Brain pericyte (primary cell): Measurements from ENCODE around the gene SUMO3.

Experiments used
- DNase-seq: peaks from one replicate; pipeline ENCODE4 v3.0.0-alpha.2; 2012; ENCODE audit warnings: low read depth, low spot score

Gene SUMO3

GRCh38 chr21:44829507-44830092, 11.7 kb upstream of the SUMO3 start:
- DNase-seq = no peak

- DNase-seq = no peak
These were observed 10.6 kb upstream of the SUMO3 start for GRCh38 chr21:44828362-44829056.

GRCh38 chr21:44823179-44823660, 5.4 kb upstream of the SUMO3 start:
- no peak for DNase-seq

DNA sequence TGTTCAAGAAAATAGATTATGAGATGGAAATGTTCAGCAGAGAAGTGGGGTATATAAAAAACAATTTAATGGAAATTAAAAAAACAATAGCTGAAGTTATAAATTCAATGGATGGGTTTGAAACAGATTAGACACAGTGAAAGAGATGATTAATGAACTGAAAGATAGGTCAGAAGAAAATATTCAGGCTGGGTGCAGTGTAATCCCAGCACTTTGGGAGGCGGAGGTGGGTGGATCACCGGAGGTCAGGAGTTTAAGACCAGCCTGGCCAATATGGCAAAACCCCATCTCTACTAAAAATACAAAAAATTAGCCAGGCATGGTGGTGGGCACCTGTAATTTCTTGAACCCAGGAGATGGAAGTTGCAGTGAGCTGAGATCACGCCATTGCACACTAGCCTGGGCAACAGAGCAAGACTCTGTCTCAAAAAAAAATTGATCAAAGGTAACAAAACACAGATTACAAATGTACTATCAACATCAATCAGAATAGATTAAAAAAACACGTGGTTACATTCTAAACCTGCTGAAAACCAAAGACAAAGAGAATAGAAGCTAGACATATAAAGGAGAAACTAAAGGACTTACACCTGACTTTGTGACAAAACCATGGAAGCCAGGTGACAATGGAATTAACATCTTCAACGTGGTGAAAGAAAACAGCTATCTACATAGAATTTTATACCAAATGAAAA, 4.8 kb upstream of the SUMO3 start:
- DNase-seq = no peak

DNA sequence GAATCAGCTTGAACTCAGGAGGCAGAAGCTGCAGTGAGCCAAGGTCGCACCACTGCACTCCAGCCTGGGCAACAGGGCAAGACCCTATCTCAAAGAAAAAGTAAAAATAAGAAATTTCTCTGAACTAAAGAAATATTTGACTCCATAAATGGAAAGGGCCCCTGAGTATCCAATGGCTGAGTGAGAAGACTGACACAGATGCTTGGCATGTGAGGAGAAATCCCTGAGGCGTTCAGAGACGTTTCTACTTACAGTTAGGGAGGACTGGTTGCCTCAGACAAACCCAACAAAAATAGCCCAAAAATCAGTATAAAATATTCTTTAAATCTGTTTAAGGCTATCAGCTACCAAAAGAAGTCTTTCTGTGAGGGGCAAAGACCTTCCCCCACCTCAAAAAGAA, 3.0 kb upstream of the SUMO3 start:
- no peak for DNase-seq

DNA sequence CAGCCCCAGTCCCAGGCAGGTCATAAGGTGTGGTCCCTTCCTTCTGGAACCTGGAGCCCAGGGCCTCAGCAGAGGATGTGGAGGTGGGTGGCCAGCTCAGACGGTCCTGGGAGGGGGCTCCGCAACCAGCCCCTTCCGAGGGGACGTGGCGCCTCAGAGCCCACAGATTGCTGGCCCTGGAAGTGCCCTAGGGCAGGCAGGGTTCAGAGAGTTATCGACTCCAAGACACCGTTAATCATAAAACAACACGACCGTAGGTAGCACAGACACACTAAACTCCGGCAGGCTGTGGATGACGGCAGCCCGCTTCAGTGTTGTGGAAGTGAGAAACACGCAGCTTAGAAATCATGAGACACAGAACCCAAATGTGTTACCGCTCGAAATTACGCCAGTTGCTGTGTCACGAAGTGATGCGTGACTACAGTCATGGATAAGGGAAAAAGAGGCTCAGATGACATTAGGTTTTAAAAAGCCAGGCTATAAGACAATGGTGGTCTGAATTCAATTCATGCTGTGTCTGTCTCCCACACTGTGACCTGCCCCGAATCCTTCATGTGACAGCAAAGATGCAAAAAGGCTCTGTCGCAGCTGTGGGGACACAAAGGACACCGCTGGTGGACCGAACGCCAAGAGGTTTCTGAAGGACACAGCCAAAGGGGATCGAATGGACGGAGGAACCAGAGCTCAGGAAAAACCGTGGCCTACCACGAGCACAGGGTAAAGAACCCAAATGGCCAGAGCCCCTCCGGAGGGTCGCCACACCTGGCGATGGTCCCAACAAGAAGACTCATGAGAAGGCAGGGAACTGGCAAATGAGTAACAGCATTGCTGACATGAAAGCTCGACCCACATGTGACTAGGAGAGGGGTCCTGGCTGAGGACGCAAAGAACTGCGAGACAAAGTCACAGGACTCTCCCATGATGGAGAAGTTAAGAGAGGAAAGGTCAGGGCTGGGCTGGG, 1.7 kb upstream of the SUMO3 start:
- no peak for DNase-seq

DNA sequence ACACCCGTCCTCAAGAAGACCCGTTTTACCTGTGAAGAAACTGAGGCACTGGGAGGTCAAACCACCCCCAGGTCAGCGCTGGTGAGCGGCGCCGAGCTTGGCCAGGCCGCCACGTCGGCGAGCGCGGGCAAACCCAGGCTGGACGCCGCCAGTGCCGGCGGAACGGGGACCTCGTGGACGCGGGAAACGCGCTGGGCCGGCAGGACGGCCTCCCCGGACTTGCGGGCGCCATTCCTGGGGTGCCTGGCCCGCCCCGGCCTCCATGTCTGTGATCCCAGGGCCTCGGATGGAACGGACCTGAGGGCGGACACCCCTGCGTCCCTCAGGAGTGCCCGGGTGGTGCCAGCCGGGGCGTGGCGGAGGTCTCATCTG, 764 bp upstream of the SUMO3 start:
- DNase-seq = no peak

DNA sequence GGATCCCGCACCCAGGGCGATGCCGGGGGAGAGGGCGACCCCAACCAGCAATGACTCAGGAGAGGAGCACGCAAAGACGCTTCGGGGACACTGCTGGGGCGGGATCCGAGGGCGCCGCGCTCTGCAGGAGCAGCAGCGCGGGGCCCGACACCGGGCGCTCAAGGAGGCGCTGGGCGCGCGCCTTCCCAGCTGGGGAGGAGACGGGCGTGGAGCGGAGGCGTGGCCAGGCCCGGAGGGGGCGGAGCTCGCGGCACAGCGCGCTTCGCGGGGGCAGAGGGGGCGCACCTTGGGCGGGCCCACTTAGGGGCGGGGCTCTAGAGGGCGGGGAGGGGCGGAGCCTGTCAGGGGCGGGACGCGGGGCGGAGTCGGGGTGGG, 369 bp downstream of the SUMO3 start:
- peak; percentile 48 for DNase-seq

GRCh38 chr21:44816761-44817505, 929 bp downstream of the SUMO3 start:
- DNase-seq = no peak

- no peak for DNase-seq
These were observed 1.8 kb downstream of the SUMO3 start for GRCh38 chr21:44815852-44816628.

GRCh38 chr21:44815225-44815624, 2.6 kb downstream of the SUMO3 start:
- DNase-seq = no peak

DNA sequence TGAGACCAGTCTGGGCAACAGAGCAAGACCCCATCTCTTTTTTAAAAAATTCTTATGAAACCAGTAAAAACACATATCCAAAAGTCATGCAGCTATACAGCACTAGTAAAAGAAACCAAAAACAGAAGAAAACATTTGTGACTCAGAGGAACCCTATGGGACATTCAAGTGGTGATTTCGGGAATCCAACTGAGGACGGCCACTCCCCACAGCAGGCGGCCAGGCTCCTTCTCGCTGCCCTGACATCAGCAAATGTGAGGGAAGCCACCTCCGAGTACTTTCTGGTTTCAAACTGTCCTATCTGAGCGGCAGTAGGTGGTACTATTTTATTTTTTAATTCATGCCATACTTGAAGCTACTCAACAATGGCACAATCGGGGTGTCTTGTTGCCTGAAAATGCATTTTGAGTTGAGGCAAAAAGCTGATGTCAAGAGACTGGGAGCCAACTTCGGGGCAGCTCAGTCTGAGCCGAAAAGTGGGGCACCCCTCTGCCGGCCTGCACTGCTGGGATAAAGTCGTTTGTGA, 3.3 kb downstream of the SUMO3 start:
- no peak for DNase-seq

GRCh38 chr21:44813727-44814126, 4.1 kb downstream of the SUMO3 start:
- no peak for DNase-seq

DNA sequence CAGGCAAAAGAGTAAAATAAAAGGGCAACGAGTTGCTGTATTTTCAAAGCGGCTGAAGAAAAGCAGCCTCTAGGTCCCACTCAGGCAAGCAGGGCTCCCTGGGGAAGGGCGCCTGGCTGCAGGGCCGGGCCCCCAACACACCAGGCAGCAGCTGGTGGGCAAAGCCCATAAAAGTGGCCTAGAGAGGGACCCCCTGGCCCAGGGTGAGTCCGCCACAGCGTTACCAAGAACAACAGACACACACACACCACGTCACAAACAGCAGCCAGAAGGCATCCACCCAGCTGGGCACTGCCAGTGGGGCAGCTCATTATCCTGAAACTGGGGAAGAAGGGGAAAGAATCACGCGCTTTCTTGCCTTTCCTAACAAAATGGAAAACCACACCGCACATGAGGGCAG, 4.7 kb downstream of the SUMO3 start:
- DNase-seq = no peak

DNA sequence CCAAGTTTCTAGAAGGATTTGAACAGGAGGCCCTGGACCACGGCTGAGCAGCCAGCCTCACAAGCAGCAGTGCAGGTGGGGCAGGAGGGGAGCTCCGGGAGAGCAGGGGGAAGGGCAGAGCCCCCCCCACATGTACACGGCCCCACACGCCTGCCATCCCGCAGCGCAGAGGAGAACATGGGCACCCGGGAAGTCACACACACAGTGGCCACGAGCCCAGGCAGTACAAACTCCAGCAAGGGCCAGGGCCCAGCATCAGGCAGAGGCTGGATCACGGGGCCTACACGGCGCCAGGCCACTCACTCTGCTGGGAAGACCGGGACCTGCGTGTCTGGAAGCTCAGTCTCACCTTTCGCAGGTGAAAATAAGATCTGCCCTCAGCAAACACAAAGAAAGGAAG, 5.2 kb downstream of the SUMO3 start:
- no peak for DNase-seq

DNA sequence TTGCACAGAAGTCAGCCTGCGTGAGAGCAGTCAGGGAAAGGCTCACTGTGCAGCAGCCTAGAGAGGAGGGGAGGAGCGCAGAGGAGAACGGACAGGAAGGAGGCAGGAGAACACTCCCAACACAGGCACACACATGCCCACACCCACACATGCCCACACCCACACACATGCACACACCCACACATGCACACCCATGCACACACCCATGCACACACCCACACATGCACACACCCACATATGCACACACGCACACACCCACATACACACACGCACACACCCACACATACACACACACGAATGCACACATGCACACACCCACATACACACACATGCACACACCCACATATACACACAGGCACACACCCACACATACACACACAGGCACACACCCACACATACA, 7.1 kb downstream of the SUMO3 start:
- no peak for DNase-seq

DNA sequence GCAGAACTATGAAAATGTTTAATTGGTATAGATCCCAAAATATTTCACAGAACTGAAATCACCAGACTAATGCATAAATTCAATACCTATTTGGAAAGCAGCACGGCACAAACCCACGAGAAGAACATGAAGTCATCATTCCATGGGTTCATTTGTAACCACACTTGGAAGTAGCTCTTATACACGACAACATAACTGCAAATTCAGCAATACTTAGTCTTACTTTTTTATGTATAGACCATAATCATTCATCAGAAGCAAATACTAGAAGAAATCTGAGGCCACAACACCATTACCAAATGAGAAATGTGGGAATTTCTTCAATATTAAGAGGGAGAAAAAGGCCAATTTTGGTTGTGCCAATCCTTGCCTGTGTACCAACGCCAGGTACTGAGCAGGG, 12.0 kb downstream of the SUMO3 start:
- no peak for DNase-seq

DNA sequence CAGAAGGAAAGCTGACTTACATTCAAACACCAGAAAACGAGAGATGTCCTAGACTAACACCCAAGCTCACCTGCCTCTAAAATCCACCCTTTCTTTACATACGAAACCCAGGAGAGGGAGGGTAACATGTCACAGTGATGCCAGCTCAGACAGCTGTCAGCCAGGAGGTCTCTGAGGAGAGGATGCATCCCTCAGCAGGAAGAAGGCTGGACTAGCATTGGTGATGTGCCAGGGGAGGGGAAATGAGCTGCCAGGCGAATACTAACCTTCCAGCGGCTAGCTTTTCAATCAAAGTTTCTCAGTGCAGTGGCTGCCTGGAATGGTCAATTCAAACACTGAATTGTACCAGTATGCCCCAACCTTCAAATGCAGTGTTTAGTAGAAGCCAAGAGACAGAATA, 12.6 kb downstream of the SUMO3 start:
- DNase-seq = no peak

GRCh38 chr21:44804762-44805161, 13.1 kb downstream of the SUMO3 start:
- DNase-seq = no peak

- no peak for DNase-seq
These were observed 14.2 kb downstream of the SUMO3 start for GRCh38 chr21:44803651-44804050.
